B cell (primary cell): ENCODE measurements around the gene OR6K2. TPM values are rescaled to one million over a fixed set of nuclear protein-coding genes. Genes with fewer than 3 reads are reported as not detected.
"Not testable (repeated sequence)": the region's sequence is repeated elsewhere in the genome, so short reads cannot be mapped to it uniquely, and the experiment has no call there.

Experiments used
- ATAC-seq: fragments of 200-7000 bp; cut with Tn5 transposase; one replicate; pipeline ENCODE4 v1.10.0; 2021; ENCODE audit warnings: low read depth, mild to moderate bottlenecking, moderate number of reproducible peaks, moderate library complexity
- CTCF ChIA-PET: fragments of 350-600 bp; sonication (Branson Sonifier 250); formaldehyde crosslinking; loops from one replicate; lab custom pipeline; 2021; ENCODE audit warnings: antibody characterized with exemption, inconsistent platforms; lab: Charles Lee
- POLR2A ChIA-PET: fragments of 350-600 bp; sonication (Branson Sonifier 250); formaldehyde crosslinking; loops from one replicate; lab custom pipeline; 2021; ENCODE audit warnings: antibody characterized with exemption; lab: Charles Lee
- DNase-seq: peaks from one replicate; pipeline ENCODE4 v3.0.0; 2013
- H2AFZ ChIP-seq: 2 replicates; pipeline ENCODE4 v1.6.1; 2012; ENCODE audit warnings: mild to moderate bottlenecking, low read depth, low read length; ENCODE audit not compliant: insufficient read depth, poor library complexity, severe bottlenecking
- H3K27ac ChIP-seq, 2 donors: 1 replicate in 1 of 2; 2 replicates in 1 of 2; pipeline ENCODE4 v1.5.1; 2012 to 2013; ENCODE audit warnings: low read length in 2 of 2, mild to moderate bottlenecking in 2 of 2, moderate library complexity in 1 of 2
- H3K27me3 ChIP-seq, 4 experiments: fragments of 200-600 bp in 1 of 4; sonication (generic) in 1 of 4; replicated peaks in 1 of 4; 1 replicate in 2 of 4; 2 replicates in 2 of 4; pipeline versions ENCODE4 v1.6.1 to v1.7.0; 2013 to 2016; ENCODE audit warnings: low read length in 3 of 4, mild to moderate bottlenecking in 2 of 4, mixed read lengths in 1 of 4, moderate library complexity in 1 of 4; ENCODE audit not compliant: insufficient read depth in 4 of 4, control insufficient read depth in 3 of 4; ENCODE audit errors: control extremely low read depth in 1 of 4
- H3K36me3 ChIP-seq, 2 experiments: replicated peaks in 1 of 2; 1 replicate in 1 of 2; 2 replicates in 1 of 2; pipeline versions ENCODE4 v1.6.1 to v1.7.1; 2013; ENCODE audit warnings: low read length in 1 of 2; ENCODE audit not compliant: insufficient read depth in 2 of 2, control insufficient read depth in 1 of 2; ENCODE audit errors: control extremely low read depth in 1 of 2, extremely low read depth in 1 of 2
- H3K4me1 ChIP-seq, 2 donors: fragments of 200-600 bp in 1 of 2; sonication (generic) in 1 of 2; 1 replicate in 1 of 2; 2 replicates in 1 of 2; pipeline versions ENCODE4 v1.5.1 to v1.6.1; 2013 to 2017; ENCODE audit warnings: low read length in 2 of 2; ENCODE audit not compliant: control insufficient read depth in 2 of 2, insufficient read depth in 2 of 2
- H3K4me2 ChIP-seq: replicated peaks from 2 replicates; pipeline ENCODE3; 2012; ENCODE audit warnings: mild to moderate bottlenecking, low read depth, low read length; ENCODE audit not compliant: poor library complexity, severe bottlenecking
- H3K4me3 ChIP-seq, 5 experiments: fragments of 200-600 bp in 1 of 5; sonication (generic) in 1 of 5; 1 replicate in 3 of 5; 2 replicates in 2 of 5; pipeline versions ENCODE4 v1.5.1 to v1.7.0; 2011 to 2016; ENCODE audit warnings: low read length in 4 of 5, mild to moderate bottlenecking in 4 of 5, low read depth in 2 of 5, control low read depth in 1 of 5, moderate library complexity in 1 of 5; ENCODE audit not compliant: insufficient read depth in 1 of 5; ENCODE audit errors: control extremely low read depth in 1 of 5, extremely low read depth in 1 of 5
- H3K79me2 ChIP-seq: fragments of 200-600 bp; sonication (generic); one replicate; pipeline ENCODE4 v1.6.0; 2016; ENCODE audit warnings: low read length; ENCODE audit not compliant: control insufficient read depth, insufficient read depth
- H3K9ac ChIP-seq: fragments of 200-600 bp; sonication (generic); 2 replicates; pipeline ENCODE4 v1.6.1; 2017; ENCODE audit warnings: mild to moderate bottlenecking, low read length, moderate library complexity
- H3K9me3 ChIP-seq, 3 donors: one replicate each; pipeline versions ENCODE4 v1.6.1 to v1.7.1; 2013; ENCODE audit warnings: low read length in 2 of 3; ENCODE audit not compliant: control insufficient read depth in 2 of 3, insufficient read depth in 1 of 3; ENCODE audit errors: control extremely low read depth in 1 of 3
- H4K20me1 ChIP-seq: 2 replicates; pipeline ENCODE4 v1.6.0; 2012; ENCODE audit warnings: mild to moderate bottlenecking, low read length; ENCODE audit not compliant: insufficient read depth, control insufficient read depth, poor library complexity, severe bottlenecking
- H3K27ac Mint-ChIP-seq: one replicate; pipeline ENCODE4 v1.8.0; 2021; ENCODE audit warnings: mixed read lengths
- H3K27me3 Mint-ChIP-seq: one replicate; pipeline ENCODE4 v1.8.0; 2021; ENCODE audit warnings: mixed read lengths
- H3K4me1 Mint-ChIP-seq: one replicate; pipeline ENCODE4 v1.8.0; 2021; ENCODE audit warnings: mixed read lengths
- H3K4me3 Mint-ChIP-seq: one replicate; pipeline ENCODE4 v1.8.0; 2021; ENCODE audit warnings: mixed read lengths
- H3K9me3 Mint-ChIP-seq: one replicate; pipeline ENCODE4 v1.8.0; 2022; ENCODE audit warnings: mixed read lengths; ENCODE audit not compliant: insufficient read depth
- CTCF ChIP-seq: fragments of 200-600 bp; IDR thresholded peaks from one replicate; pipeline ENCODE4 v1.8.0; 2022; ENCODE audit warnings: antibody characterized with exemption, mild to moderate bottlenecking
- EZH2 ChIP-seq: IDR thresholded peaks from 2 replicates; pipeline ENCODE4 v1.6.1; 2012; ENCODE audit warnings: borderline replicate concordance, low read depth, mild to moderate bottlenecking, moderate library complexity, low read length; ENCODE audit not compliant: insufficient read depth, poor library complexity, severe bottlenecking
- WGBS: methylation state at CpG from one replicate; pipeline ENCODE4 v1.1.5; 2013; ENCODE audit warnings: missing lambda C conversion rate; ENCODE audit not compliant: insufficient coverage; 5-methylcytosine and 5-hydroxymethylcytosine counted together
- intact Hi-C: fragments of 100-400 bp; cut with micrococcal nuclease; formaldehyde crosslinking; loops from one replicate; pipeline ENCODE4 v1.10.0; 2022
- polyA plus RNA-seq: library from polyadenylated mRNA; depleted of rRNA; stranded (reverse); fragments of >200 nt; gene quantifications from 2 replicates; pipeline ENCODE4 v1.2.3, GENCODE V29; 2012
- total RNA-seq, 2 donors: library from RNA; stranded (reverse); fragments of 120-200 nt in 1 of 2; gene quantifications; 1 replicate in 1 of 2; 2 replicates in 1 of 2; pipeline versions ENCODE4 v1.2.3 to v1.2.4, GENCODE V29; 2013 to 2022

OR6K2 gene
- total and polyA plus RNA-seq, 2 donors (not counting 1 experiment from before 2014, with no cell fraction given): not detected

GRCh38 chr1:158689875-158690274 lies 10.6 kb downstream of the OR6K2 start:
- Histone ChIP-seq H3K27me3 (peaks cover 0 to 7% (median under 1%) of the 10 kb centered on the region in 4 experiments), H3K9me3 (peaks cover 0 to 3% (median 0%) of the 10 kb centered on the region in 3 donors), H3K4me2 (no peak overlapping the region), H3K4me3 (no peak overlapping the region), H3K79me2 (no peaks in the 10 kb centered on the region), H3K9ac (no peak overlapping the region), H3K27ac (no peak overlapping the region), H2AFZ (no peak overlapping the region), H3K4me1 (no peaks in the 10 kb centered on the region), H3K36me3 (no peaks in the 10 kb centered on the region), H4K20me1 (no peaks in the 10 kb centered on the region)
- TF ChIP-seq CTCF (no peak), EZH2 (no peak)
- CTCF ChIA-PET: no interaction called here
- POLR2A ChIA-PET: no interaction called here
- Mint-ChIP-seq H3K27ac (no peak overlapping the region), H3K27me3 (peaks cover 21% of the 10 kb centered on the region), H3K4me3 (no peak overlapping the region), H3K4me1 (no peaks in the 10 kb centered on the region), H3K9me3 (no peaks in the 10 kb centered on the region)
- DNase-seq (no peak), ATAC-seq (no peak)
- intact Hi-C loops: no loop called here

- Histone ChIP-seq H3K4me1 (no peaks in the 10 kb centered on the region), H3K27ac (no peak overlapping the region), H3K27me3 (peaks cover 0 to 8% (median 1%) of the 10 kb centered on the region in 4 experiments), H3K36me3 (no peaks in the 10 kb centered on the region), H3K9ac (no peak overlapping the region), H4K20me1 (no peaks in the 10 kb centered on the region), H3K9me3 (peaks cover 0 to 3% (median 0%) of the 10 kb centered on the region in 3 donors), H3K4me3 (no peak overlapping the region), H2AFZ (no peak overlapping the region), H3K79me2 (no peaks in the 10 kb centered on the region), H3K4me2 (no peak overlapping the region)
- Mint-ChIP-seq H3K9me3 (no peaks in the 10 kb centered on the region), H3K4me1 (no peaks in the 10 kb centered on the region), H3K27me3 (peaks cover 24% of the 10 kb centered on the region), H3K4me3 (no peak overlapping the region), H3K27ac (no peak overlapping the region)
- ChIA-PET CTCF (no interaction called here), POLR2A (no interaction called here)
- DNase-seq (no peak), ATAC-seq (no peak)
- TF ChIP-seq CTCF: no peak
- TF ChIP-seq EZH2: no peak
- 100% methylated on average over 1 of the region's 1 CpG for WGBS
- intact Hi-C loops: no loop called here
Measured at GRCh38 chr1:158689110-158689509, 11.3 kb downstream of the OR6K2 start.

GRCh38 chr1:158688343-158688742 lies 12.1 kb downstream of the OR6K2 start:
- H3K4me3 ChIP-seq, H3K4me2 ChIP-seq, H3K27me3 ChIP-seq, H3K27ac Mint-ChIP-seq, POLR2A ChIA-PET, ATAC-seq, H4K20me1 ChIP-seq, intact Hi-C loops, H3K9ac ChIP-seq, H3K9me3 ChIP-seq, H3K4me3 Mint-ChIP-seq, H3K36me3 ChIP-seq, H3K27ac ChIP-seq, H3K9me3 Mint-ChIP-seq, H2AFZ ChIP-seq, H3K4me1 Mint-ChIP-seq, DNase-seq, H3K79me2 ChIP-seq, H3K4me1 ChIP-seq, CTCF ChIA-PET: not testable (repeated sequence)
- WGBS: no CpG with 5 or more reads among the region's 1 CpG
- H3K27me3 Mint-ChIP-seq: peaks cover 24% of the 10 kb centered on the region
